ENCODE results near the gene ALDH3B2. TPM values are rescaled to one million over a fixed set of nuclear protein-coding genes. Genes with fewer than 3 reads are reported as not detected.
"Not testable (repeated sequence)": the region's sequence is repeated elsewhere in the genome, so short reads cannot be mapped to it uniquely, and the experiment has no call there.

ALDH3B2 gene
- total RNA-seq, 1 donor from 2014 or later, result 4.8 TPM

DNA sequence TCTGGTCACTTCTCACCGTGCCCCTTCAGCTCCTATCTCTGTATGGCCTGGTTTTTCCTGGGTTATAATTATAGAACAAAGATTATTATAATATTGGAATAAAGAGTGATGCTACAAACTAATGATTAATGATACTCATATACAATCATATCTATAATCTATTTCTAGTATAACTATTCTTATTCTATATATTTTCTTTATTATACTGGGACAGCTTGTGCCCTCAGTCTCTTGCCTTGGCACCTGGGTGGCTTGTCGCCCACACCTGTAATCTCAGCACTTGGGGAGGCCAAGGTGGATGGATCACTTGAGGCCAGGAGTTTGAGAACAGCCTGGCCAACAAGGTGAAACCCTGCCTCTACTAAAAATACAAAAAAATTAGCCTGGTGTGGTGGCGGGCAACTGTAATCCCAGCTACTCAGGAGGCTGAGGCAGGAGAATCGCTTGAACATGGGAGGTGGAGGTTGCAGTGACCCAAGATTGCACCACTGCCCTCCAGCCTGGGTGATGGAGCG lies 14.7 kb downstream of the ALDH3B2 start:
- TF ChIP-seq, protein P1, sequence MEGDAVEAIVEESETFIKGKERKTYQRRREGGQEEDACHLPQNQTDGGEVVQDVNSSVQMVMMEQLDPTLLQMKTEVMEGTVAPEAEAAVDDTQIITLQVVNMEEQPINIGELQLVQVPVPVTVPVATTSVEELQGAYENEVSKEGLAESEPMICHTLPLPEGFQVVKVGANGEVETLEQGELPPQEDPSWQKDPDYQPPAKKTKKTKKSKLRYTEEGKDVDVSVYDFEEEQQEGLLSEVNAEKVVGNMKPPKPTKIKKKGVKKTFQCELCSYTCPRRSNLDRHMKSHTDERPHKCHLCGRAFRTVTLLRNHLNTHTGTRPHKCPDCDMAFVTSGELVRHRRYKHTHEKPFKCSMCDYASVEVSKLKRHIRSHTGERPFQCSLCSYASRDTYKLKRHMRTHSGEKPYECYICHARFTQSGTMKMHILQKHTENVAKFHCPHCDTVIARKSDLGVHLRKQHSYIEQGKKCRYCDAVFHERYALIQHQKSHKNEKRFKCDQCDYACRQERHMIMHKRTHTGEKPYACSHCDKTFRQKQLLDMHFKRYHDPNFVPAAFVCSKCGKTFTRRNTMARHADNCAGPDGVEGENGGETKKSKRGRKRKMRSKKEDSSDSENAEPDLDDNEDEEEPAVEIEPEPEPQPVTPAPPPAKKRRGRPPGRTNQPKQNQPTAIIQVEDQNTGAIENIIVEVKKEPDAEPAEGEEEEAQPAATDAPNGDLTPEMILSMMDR (conservative IDR thresholded peaks at IDR 0.05), result peak; percentile 60
- H3K36me3 Mint-ChIP-seq; H3K27me3 Mint-ChIP-seq; H3K9me3 Mint-ChIP-seq; H3K4me3 Mint-ChIP-seq; DNase-seq (ENCODE audit: extremely low spot score, unreplicated experiment); H3K4me1 Mint-ChIP-seq (ENCODE audit: unreplicated experiment); H3K27ac Mint-ChIP-seq: not testable (repeated sequence)

DNA sequence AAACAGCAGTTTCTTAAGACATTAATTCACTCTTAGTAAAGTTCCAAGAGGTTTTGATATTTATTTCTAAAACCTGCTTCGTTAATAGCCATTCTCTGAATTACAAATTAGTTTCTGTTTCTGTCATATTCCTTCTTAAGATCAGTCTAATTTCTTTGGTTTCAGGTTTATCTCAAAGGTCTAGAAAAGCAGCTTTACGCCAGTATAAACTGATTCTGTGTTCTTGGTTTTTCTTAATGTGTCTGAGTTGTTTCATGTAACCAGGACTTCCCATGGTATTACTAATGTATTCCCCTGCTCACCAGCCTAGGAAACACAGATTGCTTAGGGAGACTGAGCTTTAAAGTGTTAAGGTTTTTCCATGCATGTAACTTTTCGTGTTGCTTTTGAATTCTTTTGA lies 17.1 kb downstream of the ALDH3B2 start:
- peaks cover 6% of the 10 kb centered on the region for H3K4me1 Mint-ChIP-seq (ENCODE audit: unreplicated experiment)
- TF ChIP-seq, protein P1 (conservative IDR thresholded peaks at IDR 0.05), result no peak
- no peak for DNase-seq (ENCODE audit: extremely low spot score, unreplicated experiment)
- H3K36me3 Mint-ChIP-seq, result no peaks in the 10 kb centered on the region
- H3K4me3 Mint-ChIP-seq, result no peak overlapping the region
- H3K9me3 Mint-ChIP-seq, result no peaks in the 10 kb centered on the region
- no peaks in the 10 kb centered on the region for H3K27me3 Mint-ChIP-seq
- no peak overlapping the region for H3K27ac Mint-ChIP-seq

DNA sequence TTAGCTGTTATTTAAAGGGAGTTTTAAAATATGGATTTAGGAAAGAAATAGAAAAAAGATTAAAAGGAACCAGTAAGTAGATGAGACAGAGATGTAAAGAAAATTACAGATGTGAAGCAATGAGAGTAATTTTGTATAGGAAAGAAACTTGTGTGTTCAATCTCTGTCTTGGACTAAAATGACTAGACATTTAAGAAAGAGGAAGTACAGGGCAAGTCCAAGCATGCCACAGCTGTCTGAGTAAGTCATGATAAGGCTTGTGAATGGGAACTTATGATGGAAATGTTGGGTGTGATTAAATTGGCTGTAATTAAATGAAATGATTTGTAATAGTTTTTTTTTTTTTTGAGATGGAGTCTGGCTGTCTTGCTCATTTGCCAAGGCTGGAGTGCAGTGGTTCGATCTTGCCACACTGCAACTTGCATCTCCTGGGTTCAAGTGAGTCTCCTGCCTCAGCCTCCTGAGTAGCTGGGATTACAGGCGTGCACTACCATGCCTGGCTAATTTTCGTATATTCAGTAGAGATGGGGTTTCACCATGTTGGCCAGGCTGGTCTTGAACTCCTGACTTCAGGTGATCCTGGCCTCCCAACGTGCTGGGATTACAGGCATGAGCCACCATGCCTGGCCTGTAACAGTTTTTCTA lies 18.0 kb downstream of the ALDH3B2 start:
- H3K9me3 Mint-ChIP-seq, result no peaks in the 10 kb centered on the region
- H3K27ac Mint-ChIP-seq, result no peak overlapping the region
- H3K36me3 Mint-ChIP-seq, result no peaks in the 10 kb centered on the region
- no peaks in the 10 kb centered on the region for H3K27me3 Mint-ChIP-seq
- no peak overlapping the region for H3K4me3 Mint-ChIP-seq
- no peak for DNase-seq (ENCODE audit: extremely low spot score, unreplicated experiment)
- TF ChIP-seq, protein P1 (conservative IDR thresholded peaks at IDR 0.05), result no peak
- peaks cover 10% of the 10 kb centered on the region for H3K4me1 Mint-ChIP-seq (ENCODE audit: unreplicated experiment)

DNA sequence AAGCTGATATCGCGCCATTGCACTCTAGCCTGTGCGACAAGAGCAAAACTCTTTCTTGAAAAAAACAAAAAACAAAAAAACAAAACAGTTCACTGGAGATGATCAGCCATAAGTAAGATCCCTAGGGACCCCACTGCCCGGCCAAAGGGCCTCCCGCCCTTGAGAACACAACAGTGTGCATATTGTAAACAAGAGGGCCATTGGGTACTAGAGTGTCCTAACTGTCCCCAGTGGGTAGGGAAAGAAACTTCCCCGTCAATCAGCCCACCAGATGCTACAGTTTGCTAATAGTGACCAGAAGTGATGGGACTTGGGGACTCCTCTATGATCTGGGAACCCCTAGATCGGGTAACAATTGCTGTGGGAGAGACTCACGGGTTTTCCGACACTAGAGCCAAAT lies 20.2 kb downstream of the ALDH3B2 start:
- TF ChIP-seq, protein P1 (conservative IDR thresholded peaks at IDR 0.05), result no peak
- Mint-ChIP-seq H3K27ac (no peak overlapping the region), H3K4me1 (ENCODE audit: unreplicated experiment) (peaks cover 13% of the 10 kb centered on the region), H3K4me3 (no peak overlapping the region), H3K27me3 (no peaks in the 10 kb centered on the region), H3K36me3 (no peaks in the 10 kb centered on the region), H3K9me3 (no peaks in the 10 kb centered on the region)
- no peak for DNase-seq (ENCODE audit: extremely low spot score, unreplicated experiment)

DNA sequence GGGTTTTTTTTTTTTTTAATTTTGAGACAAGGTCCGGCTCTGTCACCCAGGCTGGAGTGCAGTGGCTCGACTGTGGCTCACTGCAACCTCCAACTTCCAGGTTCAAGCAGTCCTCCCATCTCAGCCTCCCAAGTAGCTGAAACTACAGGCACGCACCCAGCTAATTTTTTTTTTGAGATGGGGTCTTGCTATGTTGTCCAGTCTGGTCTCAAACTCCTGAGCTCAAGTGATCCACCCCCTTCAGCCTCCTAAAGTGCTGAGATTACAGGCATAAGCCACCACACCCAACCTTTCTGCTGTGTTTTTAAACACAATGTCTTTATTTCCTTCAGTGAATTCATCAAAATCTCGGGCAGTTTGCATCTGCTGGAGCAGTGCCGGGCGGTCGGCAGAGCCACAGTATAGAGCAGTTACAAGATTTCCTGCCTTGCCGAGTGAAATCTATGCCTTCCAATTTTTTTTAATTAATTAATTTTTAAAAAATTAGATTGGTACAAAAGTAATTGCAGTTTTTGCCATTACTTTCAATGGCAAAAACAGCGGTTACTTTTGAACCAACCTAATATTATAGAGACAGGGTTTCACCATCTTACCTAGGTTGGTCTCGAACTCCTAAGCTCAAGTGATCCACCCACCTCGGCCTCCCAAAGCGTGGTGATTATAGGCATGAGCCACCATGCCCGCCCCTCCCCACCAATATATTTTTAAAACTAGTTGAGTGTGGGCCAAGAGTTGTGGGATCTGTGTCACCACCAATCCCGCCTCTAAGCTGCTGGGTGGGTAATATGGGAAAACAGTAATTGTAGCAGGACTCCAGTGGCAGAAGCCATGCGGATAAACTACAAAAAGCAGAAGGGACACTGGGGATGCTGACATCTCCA lies 21.2 kb downstream of the ALDH3B2 start:
- no peaks in the 10 kb centered on the region for H3K36me3 Mint-ChIP-seq
- DNase-seq (ENCODE audit: extremely low spot score, unreplicated experiment), result no peak
- peaks cover 13% of the 10 kb centered on the region for H3K4me1 Mint-ChIP-seq (ENCODE audit: unreplicated experiment)
- no peaks in the 10 kb centered on the region for H3K9me3 Mint-ChIP-seq
- no peak overlapping the region for H3K4me3 Mint-ChIP-seq
- TF ChIP-seq, protein P1 (conservative IDR thresholded peaks at IDR 0.05), result no peak
- H3K27me3 Mint-ChIP-seq, result no peaks in the 10 kb centered on the region
- H3K27ac Mint-ChIP-seq, result peak overlapping the region; percentile 82
